ELF-1 (cell line): ENCODE results near the gene VSTM4.

Experiments used
- DNase-seq: peaks from one replicate; pipeline ENCODE4 v3.0.0-alpha.2; 2016; ENCODE audit warnings: low read depth, low spot score

The VSTM4 gene

DNA sequence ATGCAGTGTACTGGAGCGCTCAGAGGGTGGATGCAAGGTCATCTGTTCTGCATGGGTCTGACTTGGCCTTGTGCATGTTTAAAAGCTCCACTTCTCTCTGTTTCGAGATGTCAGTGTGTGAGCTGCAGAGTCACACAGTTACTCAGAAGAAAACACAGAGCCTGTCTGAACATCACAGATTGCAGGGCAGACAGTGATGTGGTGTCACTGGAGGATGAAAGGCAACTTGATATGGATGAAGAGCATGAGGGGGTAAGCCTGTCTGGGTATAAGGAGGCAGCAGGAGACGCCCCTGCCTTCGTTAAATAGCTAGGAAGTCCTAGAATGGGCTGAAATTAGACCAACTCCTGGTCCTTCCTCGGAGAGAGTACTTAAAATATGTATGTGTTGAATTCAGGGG is 108.2 kb downstream of the VSTM4 start:
- no peak for DNase-seq

DNA sequence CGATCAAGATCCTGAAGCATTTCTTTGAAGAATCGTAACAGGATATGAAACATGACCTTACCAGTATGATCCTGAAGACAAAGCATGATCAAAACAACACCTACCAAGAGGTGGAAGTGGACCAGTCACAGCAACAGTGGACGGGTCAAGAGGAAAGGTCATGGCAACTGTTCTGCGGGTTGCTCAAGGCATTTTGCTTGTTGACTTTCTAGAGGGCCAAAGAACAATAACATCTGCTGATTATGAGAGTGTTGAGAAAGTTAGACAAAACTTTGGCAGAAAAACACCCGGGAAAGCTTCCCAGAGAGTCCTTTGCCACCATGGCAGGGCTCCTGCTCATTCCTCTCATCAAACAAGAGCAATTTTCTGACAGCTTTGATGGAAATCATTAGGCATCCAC is 110.1 kb downstream of the VSTM4 start:
- DNase-seq = no peak

DNA sequence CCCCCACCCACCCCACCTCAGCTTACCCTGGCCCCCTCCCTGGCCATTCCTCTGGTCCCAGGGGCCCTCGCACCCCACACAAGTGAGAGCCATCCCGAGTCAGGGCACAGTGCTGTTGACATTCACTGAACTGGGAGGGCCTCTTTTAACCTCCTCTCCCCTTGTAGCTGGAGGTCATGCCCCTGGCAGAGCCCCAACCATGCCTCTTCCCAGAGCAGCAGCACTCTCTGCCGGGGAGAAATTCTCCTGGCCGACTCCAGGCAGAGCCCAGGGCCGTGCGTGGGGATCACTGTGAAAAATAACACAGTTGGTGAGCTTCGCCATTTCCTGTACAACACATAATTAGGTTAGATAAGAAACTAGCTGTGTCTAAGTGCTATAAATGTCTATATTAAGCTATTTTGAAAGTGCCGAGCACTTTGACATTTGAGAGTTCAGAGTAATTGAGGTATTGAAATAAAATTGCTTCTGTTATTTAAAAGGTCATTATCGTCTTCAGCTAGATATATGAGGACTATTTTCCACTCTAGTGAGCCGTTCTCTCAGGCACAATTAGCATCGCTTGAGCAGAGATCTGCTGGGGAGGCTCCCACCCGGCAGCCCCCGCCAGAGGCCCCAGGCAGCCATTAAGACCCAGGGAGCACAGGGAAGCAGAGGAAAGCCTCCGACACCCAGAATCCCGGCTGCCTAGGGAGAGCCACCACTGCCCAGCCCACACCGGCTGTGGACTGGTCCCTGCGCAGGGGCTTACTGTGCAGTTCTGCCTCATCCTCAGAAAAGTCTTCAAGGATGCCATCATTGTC is 113.3 kb downstream of the VSTM4 start:
- DNase-seq = no peak

DNA sequence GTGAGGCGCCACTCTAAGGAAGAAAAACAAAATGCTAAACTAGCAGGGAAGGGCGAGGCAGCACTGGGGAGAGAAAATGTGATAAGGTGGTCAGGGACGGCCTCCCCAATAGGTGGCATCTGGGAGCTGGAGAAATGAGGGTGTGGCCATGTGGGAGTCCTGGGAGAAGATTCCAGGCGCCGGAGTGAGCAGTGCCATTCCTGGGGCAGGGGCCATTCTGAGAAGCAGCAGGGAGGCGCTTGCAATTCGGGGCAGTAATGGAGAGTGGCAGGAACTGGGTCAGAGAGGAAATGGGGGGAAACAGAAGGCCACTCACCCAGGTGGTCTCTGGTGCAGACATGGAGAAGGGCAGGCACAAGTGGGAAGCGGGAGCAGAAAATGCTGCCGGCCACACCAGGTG is 113.9 kb downstream of the VSTM4 start:
- DNase-seq = peak; percentile 70

DNA sequence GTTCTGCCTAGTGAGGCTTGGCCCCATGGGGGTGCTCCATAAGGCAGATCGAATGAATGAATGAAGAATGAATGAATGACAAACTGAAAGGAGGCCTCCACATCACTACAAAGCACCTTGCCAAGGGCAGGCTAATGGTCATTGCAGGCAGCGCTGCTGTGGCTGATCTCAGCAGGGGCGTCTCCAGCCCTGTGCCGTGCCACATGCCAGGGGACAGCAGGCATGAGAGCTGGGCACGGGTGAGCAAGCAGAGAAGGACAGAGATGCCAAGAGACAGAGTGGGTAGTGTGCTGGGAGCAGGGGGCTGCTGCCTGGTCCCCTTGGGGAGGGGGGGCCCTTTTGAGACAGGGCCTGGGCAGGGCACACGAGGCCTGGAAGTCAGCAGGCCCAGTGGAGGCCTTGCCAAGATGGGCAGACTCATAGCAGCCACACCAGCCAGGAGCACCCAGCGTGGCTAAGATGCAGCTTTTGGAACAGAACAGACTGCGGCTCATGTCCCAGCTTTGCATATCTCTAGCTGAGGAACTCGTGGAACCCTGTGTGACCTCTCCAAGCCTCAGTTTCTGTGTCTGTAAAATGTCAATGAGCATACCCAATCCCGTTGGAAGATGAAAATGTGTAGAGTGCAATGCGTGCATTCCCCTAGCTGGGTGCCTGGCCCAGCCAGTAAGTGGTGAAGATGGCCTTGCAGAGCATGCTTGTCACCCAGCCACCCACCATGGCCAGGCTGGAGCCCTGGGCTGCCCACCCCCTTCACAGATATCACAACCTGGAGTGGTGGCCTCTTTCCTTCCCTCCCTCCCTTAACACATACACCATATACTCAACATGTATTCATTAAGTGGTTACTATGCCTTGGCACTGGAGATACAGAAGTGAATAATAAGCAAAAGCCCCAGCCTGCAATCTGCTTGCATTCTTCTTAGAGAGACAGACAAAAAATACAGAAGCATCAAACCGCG is 114.6 kb downstream of the VSTM4 start:
- no peak for DNase-seq

DNA sequence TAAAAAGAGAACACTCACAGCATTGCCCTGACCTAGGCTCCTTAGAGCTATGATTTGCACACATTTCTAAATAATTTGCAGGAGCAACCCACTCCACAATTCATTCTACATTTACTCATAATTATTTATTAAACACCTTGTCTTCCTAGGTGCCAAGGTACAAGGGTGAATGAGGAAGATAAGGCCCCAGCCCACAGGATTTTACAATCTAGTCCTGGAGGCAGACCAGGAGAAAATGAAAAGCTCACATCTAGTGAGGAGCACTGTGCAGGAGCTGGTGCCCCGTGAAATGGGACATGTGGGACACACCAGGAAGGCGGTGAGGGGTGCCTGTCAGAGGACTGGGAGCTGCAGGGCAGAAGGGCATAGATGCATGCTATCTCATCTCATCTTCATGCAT is 116.0 kb downstream of the VSTM4 start:
- DNase-seq = no peak

DNA sequence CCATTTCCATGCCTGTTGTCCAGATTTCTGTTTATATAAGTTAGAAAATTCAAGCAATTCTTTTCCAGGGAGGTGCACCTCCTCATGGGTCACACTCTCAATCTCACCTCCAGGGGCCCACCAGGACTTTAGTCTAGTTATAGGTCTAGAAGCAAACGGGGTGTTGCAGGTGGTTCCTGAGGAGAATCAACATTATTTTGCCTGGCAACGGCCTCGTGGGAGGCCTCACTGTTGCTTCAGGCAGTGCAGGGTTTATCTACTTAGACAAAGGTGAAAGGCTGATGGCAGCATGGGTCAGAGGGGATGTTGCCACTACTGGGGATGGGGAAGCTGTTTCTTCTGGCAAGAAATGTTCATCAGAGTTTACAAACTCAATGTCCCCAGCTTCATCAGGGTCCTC is 119.0 kb downstream of the VSTM4 start:
- no peak for DNase-seq

DNA sequence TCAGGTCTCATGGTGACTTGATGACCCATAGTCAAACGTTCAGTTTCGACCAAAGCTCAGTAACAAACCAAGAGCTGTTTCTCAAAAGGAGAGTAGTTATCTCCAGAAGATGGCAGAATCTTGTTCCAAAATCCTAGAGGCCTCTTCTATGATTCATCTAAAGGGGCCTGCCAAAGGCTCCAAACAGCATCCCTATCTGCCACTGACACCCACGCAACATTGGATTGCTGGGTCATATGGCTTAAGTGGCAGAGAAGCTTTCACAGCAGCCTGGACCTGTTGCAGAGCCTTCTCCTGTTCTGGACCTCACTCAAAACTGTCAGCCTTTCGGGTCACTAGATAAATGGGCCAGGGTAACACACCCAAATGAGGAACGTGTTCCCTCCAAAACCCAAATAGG is 121.7 kb downstream of the VSTM4 start:
- no peak for DNase-seq

DNA sequence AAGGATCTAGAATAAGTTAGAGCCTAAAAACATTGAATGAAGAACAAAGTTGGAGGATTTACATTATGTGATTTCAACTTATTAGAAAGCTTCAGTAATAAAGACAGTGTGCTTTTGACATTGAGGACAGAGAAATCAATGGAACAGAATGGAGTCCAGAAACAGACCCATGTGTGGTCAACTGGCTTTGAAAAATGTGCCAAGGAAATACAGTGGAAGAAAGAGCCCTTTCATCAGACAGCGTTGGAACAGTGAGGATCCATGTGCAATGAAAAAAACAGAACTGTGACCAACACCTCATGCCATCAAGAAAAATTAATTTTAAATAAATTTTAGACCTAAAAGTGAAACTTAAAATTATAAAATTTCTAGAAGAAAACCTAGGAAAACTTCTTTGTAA is 125.1 kb downstream of the VSTM4 start:
- no peak for DNase-seq

DNA sequence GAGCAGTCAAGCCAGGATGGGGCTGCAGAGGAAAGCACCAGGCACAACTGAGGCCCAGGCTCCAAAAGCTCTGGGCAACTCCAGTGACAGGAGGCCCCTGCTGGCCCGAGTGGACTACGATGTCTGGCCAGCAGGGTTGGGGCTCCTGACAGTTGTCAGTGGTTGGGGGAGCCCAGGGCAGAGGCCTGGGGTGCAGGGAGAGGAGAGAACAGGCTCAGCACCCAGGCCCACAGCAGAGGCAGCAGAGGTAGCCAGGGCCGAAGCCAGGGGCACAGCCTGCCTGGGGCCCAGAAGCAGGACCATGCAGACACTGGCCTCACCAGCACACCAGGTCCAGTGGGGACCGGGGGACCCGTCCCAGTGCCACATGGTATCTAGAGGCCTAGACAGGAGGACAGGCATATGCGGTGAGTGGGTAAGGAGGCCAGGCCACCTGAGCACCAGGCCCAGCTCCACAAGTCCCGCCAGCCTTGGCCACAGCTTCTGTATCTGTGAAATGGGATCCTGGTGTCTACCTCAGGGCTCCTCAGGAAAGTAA is 129.6 kb downstream of the VSTM4 start:
- DNase-seq = no peak

DNA sequence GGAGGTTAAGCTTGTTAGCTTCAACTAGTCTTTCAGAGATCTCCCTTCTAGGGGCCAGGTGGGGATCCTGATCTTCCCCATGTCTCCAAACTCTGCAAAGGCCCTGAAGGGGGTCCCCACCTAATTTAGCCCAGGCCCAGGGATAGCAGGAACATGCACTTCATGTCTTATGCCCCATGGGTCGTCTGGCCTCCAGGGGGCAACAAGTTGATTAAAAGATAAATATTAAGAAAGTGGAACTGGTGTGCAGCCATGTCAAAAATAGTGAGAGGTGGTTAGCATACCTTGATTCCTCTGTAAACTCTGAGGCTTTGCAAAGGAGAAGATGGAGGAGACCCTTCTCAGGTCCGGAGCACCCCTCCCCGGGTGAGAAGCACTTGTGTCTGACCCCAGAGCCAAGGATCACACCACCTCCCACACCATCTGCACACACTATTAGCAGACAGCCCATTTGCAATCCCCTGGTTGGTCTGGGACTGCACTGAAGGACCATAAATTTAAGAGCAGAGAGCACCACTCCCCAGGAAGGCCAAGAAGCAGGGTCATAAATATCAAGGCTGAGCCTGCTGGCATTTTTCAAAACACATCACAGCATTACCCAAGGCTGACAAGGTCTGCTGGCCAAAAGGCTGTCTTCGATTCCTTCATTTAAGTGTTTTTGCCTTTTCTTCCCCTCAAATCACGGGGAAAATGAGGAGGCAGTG is 131.5 kb downstream of the VSTM4 start:
- DNase-seq = no peak

DNA sequence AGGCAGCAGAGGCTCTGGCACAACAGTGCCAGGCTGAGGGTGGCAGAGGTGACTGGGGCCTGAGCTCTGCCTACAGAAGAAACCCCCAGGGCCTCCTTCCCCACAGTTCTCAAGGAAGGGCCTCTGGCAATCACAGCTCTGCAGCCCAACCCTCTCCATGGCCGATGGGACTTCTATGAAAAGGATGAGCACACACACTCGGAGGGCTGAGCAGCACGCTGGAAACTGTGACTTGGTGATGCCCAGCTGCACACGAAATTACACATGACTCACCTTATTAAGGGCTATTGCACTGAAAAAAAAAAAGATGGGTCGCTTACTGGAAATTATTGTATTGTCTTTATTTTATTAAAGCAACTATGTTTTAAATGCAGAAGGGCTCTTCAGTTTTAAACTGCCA is 132.7 kb downstream of the VSTM4 start:
- no peak for DNase-seq

DNA sequence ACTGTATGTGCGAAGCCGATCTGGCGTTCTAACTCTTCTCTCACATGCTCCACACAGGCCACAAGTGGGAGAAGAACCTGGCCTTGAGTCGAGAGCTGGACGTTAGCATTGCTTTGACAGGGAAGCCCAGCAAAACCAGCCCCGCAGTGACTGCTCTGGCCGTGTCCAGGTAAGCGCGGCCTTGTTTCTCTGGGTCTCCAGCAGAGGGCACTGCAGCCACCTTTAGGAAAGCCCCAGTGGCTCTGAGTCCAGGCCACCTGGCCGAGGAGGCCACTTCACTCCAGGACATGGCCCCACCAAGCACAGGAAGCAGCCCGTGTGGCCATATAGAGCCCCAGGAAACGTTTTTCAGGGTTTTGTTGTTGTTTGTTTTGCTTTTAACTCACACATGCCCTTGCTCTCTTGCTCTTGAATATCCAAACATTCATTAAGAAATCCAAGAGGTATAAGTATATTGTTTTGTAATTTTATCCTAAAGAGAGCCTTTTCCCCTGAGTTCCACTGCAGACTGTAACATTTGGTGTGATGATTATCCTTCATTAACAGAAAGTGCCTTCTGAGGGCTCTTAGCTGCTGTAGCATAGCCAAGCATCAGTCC is 133.9 kb downstream of the VSTM4 start:
- peak; percentile 80 for DNase-seq

DNA sequence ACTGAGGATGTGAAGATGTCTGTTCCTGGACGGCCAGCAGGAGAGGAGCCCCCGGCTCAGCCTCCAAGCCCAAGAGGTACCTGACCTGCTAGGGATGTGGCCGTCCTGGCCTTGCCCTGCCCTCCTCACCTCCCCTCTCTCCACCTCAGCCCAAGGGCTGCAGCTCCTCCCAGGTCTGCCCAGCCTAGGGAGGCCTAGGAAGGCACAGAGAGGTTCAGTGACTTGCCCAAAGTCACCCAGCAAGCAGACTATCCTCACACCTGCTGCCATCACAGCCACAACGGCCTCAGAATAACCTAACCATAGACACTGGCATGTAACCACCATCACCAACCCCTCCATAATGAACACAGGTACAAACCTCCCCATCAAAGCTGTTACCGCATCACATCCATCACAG is 137.0 kb downstream of the VSTM4 start:
- no peak for DNase-seq

DNA sequence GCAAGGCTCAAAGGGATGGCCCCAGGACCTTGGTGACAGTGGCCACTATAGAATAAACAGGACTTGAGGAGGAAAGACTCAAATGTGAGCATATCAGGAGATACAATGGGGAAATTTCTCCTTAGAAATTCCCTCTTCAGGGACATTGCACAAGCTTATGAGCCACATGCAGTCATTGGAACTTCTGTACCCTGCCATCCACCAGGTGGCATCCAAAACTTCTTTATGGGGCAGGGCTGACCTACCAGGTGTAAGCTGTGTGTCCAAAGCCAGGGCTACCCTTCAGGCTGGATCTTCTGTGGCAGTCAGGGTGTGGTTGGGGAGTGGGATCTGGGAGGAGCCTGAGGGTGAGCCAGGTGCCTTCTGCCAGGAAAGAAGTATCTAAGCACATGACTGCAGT is 139.1 kb downstream of the VSTM4 start:
- DNase-seq = no peak

DNA sequence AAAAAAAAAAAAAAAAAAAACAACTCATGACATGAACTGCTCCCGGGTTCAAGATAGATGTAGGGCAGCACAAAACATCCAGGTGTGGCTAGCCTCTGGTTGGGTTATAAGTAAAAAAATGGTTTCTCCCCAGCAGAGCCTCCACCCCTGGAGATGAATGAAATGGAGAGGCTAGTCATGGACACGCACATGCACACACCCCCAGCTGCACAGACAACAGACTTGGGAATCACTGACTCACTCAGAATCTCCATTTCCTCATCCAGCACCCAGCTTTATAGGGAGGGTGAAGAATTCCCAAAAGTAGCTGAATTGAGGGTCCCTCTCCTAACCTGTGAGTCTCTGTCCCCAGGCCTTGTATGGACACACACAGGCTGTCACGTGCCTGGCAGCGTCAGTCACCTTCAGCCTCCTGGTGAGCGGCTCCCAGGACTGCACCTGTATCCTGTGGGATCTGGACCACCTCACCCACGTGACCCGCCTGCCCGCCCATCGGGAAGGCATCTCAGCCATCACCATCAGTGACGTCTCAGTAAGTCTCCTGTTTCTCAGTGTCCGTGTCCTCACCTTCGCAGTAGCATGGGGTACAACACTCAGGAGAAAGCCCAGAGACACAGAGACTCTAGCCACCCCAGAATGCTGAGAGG is 140.7 kb downstream of the VSTM4 start:
- no peak for DNase-seq

DNA sequence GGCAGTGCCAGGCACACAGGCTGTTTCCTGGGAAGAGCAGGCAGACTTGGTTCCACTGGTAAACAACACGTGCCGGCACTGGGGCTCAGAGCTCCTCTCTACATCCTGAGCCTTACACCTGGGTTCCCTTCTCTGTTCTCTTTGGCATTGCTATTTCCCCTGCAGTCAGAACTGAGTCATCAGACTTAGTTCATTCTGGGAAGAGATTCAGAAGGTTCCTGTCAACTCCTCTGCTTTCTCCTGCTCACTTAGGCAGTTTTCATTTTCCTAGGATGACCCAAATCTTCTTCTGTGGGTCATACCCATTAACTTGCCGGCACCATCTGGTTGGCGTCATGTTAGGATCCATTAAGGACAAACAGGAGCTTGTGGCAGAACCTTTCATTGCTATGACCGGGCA is 142.3 kb downstream of the VSTM4 start:
- no peak for DNase-seq

DNA sequence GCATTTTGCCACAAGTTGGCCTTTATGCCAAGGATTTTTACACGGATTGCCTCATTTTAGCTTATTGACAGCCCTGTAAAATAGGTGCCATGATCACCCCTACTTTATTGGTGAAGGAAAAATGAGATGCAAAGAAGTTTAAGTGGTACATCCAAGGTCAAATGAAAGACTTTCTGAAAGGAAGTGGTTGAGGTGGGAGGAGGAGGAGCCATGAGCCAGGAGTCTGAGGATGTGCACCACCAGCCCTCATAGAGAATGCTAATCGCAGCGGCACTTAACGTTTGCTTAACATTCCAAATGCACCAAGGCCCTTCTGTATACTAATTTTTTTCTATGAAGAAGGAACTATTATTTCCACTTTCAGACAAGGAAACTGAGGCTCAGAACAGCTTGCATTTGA is 144.7 kb downstream of the VSTM4 start:
- no peak for DNase-seq

DNA sequence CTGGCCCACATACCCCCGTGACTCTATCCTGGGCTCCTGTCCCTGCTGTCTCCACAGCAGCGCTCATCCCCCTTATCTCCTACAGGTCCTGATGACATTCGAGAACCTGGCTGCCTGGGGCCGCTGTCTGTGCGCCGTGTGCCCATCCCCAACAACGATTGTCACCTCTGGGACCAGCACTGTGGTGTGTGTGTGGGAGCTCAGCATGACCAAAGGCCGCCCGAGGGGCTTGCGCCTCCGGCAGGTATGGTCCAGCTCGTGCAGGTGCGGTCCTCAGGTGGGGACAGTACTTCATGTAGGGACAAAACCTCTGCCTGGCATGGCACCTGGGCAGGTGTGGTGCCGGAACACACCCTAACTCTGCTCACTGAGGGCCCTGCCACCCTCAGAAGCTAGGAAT is 145.3 kb downstream of the VSTM4 start:
- DNase-seq = no peak

DNA sequence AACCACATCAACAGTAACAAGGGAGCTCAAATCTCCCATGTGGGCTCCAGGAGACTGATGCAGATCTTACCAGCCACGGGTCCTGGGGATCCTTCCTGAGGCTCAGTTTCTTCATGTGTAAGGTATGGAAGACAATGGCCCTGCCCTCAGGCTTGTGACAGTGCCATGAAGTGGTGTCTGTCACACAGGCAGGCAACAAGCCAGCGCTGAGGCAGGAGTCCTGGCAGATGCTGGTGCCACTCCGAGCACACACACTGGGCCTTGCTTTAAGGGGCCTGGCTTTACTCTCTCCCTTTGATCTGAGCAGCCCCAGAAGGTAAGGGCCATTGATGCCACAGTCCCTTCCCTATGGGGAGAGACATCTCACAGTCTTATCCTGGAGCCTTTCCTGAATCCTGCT is 147.3 kb downstream of the VSTM4 start:
- DNase-seq = no peak

DNA sequence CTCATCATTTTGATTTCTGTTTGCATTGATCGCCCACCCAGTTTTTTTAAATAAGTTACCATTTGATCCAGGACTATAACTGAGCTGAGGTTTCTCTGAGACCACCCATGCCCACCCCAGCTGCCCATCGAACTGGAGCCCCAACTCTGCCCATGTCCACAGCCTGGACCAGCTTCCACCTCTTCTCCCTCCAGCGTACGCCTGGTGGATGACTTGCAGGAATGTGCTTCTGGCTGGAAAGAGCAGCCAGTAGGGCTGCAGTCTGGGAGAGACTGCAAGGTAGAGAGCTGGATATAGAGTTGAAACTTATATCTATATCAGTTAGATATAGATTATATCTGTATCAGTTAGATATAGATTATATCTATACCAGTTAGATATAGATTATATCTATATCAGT is 149.9 kb downstream of the VSTM4 start:
- no peak for DNase-seq
